ENCODE measurements around the gene LNX1. TPM values are rescaled to one million over a fixed set of nuclear protein-coding genes. Genes with fewer than 3 reads are reported as not detected.

Gene LNX1
- polyA plus RNA-seq, 1 experiment: 0.29 TPM

- no peak for TF ChIP-seq CTCF (IDR thresholded peaks at IDR 0.05; ENCODE audit: insufficient read depth, low read depth, low read length)
- Histone ChIP-seq H3K27me3 (ENCODE audit: control insufficient read depth, insufficient read depth, low read length) (no peaks in the 10 kb centered on the region), H3K36me3 (ENCODE audit: control insufficient read depth, insufficient read depth, low read length) (no peaks in the 10 kb centered on the region), H3K4me3 (ENCODE audit: low read depth, low read length) (no peak overlapping the region)
- CTCF ChIA-PET: no interaction called here
- DNase-seq (ENCODE audit: low read depth): no peak
- POLR2A ChIA-PET: no interaction called here
Observed at GRCh38 chr4:53584658-53585057, 6.6 kb downstream of the LNX1 start.

GRCh38 chr4:53583513-53583912, 7.8 kb downstream of the LNX1 start:
- no peak for DNase-seq (ENCODE audit: low read depth)
- no peaks in the 10 kb centered on the region for H3K27me3 ChIP-seq (ENCODE audit: control insufficient read depth, insufficient read depth, low read length)
- TF ChIP-seq CTCF (IDR thresholded peaks at IDR 0.05; ENCODE audit: insufficient read depth, low read depth, low read length): no peak
- POLR2A ChIA-PET: interaction anchor here (0.6 kb wide), 1 partner anchor 36 kb away, joined by 4 read pairs; no protein-coding TSS in a partner anchor
- no peak overlapping the region for H3K4me3 ChIP-seq (ENCODE audit: low read depth, low read length)
- no peaks in the 10 kb centered on the region for H3K36me3 ChIP-seq (ENCODE audit: control insufficient read depth, insufficient read depth, low read length)
- CTCF ChIA-PET: no interaction called here

- ChIA-PET CTCF (interaction anchor here (1.6 kb wide), 1 partner anchor 36 kb away, joined by 4 read pairs; no protein-coding TSS in a partner anchor), POLR2A (no interaction called here)
- H3K27me3 ChIP-seq (ENCODE audit: control insufficient read depth, insufficient read depth, low read length): no peaks in the 10 kb centered on the region
- no peak overlapping the region for H3K4me3 ChIP-seq (ENCODE audit: low read depth, low read length)
- DNase-seq (ENCODE audit: low read depth): no peak
- TF ChIP-seq CTCF (IDR thresholded peaks at IDR 0.05; ENCODE audit: insufficient read depth, low read depth, low read length): no peak
- no peaks in the 10 kb centered on the region for H3K36me3 ChIP-seq (ENCODE audit: control insufficient read depth, insufficient read depth, low read length)
Observed at GRCh38 chr4:53582194-53582593, 9.1 kb downstream of the LNX1 start.

GRCh38 chr4:53580274-53580673, 11.0 kb downstream of the LNX1 start:
- no peak overlapping the region for H3K4me3 ChIP-seq (ENCODE audit: low read depth, low read length)
- ChIA-PET CTCF (no interaction called here), POLR2A (no interaction called here)

DNA sequence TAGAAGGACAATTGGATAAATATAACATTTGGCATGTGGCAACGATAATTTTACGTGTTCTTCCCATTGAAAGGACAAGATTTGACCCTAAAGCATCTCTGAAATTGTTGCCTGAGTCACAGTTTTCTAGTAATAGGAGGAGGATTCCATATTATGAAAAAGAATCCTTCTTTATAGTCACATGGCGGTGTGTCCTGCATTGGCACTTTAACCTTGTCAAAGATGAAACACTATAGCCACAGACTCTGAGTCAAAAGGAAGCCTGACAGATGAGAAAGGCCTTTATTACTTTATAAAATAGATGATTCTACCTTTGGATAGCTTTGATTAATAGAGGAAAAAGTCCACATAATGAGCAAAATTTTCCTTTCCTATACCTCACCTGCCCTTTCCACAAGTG, 11.5 kb downstream of the LNX1 start:
- no peak for DNase-seq (ENCODE audit: low read depth)
- H3K4me3 ChIP-seq (ENCODE audit: low read depth, low read length): no peak overlapping the region
- POLR2A ChIA-PET: no interaction called here
- CTCF ChIA-PET: no interaction called here
- no peaks in the 10 kb centered on the region for H3K27me3 ChIP-seq (ENCODE audit: control insufficient read depth, insufficient read depth, low read length)
- no peak for TF ChIP-seq CTCF (IDR thresholded peaks at IDR 0.05; ENCODE audit: insufficient read depth, low read depth, low read length)
- H3K36me3 ChIP-seq (ENCODE audit: control insufficient read depth, insufficient read depth, low read length): no peaks in the 10 kb centered on the region

More at GRCh38 chr4:53580274-53580673, 11.0 kb downstream of the LNX1 start:
- TF ChIP-seq CTCF (IDR thresholded peaks at IDR 0.05; ENCODE audit: insufficient read depth, low read depth, low read length): no peak
- Histone ChIP-seq H3K27me3 (ENCODE audit: control insufficient read depth, insufficient read depth, low read length) (no peaks in the 10 kb centered on the region), H3K36me3 (ENCODE audit: control insufficient read depth, insufficient read depth, low read length) (no peaks in the 10 kb centered on the region)
- no peak for DNase-seq (ENCODE audit: low read depth)

All from BJ (cell line).